Stimulated activated CD4-positive, alpha-beta T cell treated with anti-CD3 and anti-CD28 coated beads, Interleukin-4, amount 100 ng/mL, for 24 hours (primary cell): ENCODE measurements around the gene ANKDD1A.

Source experiments
- DNase-seq: peaks from one replicate; pipeline ENCODE4 v3.0.0-alpha.2; 2020

Gene ANKDD1A

DNA sequence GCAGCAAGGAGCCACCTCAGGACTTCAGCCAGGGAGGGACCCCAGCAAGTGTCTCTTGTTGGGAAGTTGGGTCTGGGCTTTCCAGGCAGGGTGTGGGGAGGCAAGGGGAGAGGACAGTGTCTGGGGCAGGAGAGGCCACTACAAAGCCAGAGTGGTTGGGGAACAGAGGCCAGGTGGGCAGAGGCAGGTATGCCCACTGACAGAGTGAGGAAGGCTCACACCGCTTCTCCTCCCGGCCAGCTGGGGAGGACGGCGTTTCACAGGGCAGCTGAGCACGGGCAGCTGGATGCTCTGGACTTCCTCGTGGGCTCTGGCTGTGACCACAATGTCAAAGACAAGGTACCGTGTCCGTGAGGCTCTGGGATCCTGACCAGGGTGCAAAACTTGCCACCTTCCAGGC, 15.0 kb downstream of the ANKDD1A start:
- no peak for DNase-seq

DNA sequence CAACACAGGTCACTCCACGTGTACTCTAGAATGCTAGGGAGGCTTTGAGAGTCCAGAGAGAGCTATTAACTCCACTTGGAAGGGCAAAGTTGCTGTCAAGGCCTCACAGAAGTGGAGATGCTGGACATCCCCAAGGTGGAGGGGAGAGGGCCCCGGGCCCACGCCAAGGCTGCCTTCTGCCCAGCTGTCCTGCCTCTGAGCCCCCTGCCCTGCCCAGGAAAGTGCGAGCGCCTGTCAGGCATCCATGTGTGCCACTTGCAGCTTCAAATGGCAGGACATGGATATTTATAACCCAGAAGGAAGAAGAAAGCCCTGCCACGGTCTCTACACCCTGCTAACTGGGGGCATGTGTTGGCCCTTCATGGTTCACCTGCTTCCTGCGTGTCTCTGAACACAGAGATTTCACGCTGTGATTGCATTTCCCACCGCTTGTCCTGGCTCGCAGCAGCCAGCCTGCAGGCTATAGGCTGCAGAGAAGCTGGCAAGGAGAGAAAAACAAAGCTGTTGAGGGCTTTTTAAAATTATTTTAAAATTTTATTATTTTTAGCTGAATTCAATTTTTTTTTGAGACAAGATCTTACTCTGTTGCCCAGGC, 17.0 kb downstream of the ANKDD1A start:
- no peak for DNase-seq

- DNase-seq, result no peak
Measured at GRCh38 chr15:64930019-64930652, 18.4 kb downstream of the ANKDD1A start.

DNA sequence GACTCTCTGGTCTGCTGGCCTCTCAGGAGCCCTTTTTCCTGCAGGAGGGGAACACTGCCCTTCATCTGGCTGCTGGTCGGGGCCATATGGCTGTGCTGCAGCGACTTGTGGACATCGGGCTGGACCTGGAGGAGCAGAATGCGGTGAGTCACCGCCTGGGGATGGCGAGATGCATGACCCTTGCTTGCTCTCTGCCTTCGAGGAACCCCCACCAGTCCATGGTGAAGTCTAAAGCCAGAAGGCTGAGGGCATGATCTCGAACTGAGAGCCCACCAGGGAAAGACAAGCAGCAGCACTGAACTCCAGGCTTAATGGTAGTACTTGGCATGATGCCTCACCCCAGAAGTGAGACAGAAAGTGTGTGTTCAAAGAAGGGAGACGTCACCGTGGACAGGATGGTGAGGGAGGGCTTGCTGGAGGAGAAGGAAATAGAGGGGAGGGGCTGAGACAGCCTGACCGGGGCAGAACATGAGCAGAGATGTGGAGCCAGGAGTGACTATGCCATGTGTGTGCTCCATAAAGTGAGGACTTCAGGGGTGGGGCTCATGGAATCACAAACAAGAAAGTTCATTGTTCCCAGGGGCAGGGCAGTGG, 19.2 kb downstream of the ANKDD1A start:
- DNase-seq, result no peak

DNA sequence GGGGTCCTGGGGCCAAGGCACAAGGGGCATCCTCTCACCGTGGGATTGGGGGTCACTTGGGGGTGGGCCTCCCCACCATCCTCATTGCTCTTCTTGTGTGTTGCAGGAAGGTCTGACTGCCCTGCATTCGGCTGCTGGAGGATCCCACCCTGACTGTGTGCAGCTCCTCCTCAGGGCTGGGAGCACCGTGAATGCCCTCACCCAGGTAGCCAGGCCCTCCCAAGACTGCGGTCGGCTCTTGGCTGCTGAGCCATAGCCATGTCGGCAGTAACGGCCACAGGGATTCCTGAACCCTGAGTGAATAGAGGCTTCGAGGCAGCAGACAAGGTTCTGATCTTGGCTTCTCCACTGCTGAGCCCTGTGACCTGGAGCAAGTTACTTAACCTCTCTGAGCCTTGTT, 19.7 kb downstream of the ANKDD1A start:
- DNase-seq, result no peak

DNA sequence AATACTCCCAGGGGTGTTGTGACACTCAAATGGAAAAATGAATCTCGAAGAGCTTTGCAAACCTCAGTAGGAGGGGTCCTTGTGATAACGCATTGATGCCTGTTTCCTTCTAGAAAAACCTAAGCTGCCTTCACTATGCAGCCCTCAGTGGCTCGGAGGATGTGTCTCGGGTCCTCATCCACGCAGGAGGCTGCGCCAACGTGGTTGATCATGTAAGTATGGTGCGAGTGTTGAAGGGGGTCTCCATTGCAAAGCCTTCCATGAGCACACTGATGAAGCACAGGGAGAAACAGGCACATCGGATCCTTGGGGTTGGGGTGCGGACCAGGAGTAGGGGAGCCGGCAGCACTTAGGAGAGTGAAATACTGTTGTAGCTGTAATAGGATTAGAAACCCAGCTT, 22.3 kb downstream of the ANKDD1A start:
- no peak for DNase-seq

DNA sequence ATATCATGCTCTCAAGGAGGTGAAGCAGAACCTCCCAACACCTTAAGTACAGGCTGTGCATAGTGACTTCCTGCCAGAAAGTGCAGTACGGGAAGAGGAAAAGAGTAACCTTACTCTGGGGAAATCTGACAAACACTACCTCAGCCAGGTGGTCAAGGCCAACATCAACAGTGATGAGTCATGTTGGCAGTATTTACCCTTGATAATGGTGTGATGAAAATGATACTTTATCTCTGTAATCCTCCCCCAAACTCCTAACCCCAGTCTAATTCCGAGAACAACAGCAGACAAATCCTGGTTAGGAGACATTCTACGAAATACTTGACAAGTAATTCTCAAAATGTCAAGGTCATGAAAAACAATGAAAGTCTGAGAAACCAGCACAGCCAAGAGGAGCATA, 26.5 kb downstream of the ANKDD1A start:
- no peak for DNase-seq

- no peak for DNase-seq
Measured at GRCh38 chr15:64942356-64942755, 30.7 kb downstream of the ANKDD1A start.

- no peak for DNase-seq
Measured at GRCh38 chr15:64943512-64944225, 32.0 kb downstream of the ANKDD1A start.

DNA sequence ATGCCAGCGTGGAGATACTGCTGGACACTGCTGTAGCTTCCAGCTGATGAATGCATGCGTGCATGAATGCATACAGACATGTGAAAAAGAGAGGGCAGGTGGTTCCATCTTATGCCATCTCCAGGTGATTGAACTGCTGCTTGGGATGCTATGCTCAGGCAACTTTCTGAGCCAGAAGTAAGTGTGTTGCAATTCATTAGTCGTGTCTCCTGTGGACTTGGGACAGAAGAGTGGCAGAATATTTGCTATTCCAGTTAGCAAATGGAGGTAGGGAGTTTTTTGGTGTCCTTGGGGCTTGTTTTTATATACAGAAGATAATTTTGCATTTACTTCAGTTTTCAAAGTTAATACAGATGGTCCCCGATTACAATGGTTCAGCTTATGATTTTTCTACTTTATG, 33.3 kb downstream of the ANKDD1A start:
- DNase-seq, result no peak

DNA sequence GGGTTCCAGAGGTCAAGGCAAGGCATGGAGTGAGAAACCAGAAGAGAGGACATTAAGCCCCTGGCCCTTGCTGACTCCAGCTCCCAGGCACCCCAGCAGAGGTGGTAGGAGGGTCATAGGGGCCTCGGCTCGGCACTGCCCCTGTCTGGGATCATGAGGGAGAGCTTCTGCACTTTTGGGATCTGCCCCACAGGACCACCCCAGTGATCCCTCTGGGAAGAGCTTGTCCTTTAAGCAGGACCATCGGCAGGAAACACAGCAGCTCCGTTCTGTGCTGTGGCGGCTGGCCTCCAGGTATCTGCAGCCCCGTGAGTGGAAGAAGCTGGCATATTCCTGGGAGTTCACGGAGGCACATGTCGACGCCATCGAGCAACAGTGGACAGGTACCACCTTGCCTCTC, 35.5 kb downstream of the ANKDD1A start:
- no peak for DNase-seq

DNA sequence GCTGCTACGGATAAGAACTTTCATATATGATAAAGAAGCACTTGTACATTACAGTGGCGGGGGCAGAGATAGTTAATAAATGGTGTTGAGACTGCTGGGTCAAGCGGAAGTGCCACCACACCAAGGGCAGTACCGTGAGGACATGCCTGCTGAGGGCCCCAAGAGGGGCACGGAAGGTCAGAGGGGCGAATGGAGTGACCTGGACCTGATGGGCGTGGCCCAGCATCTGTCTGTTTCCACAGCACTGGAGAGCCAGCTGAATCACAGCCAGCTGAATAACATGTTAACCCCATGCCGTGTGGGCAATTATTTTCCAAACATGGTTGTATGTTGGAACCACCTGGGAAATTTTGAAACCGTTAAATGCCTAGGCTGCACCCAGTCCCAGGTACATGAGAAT, 37.2 kb downstream of the ANKDD1A start:
- no peak for DNase-seq

GRCh38 chr15:64949383-64950186, 37.9 kb downstream of the ANKDD1A start:
- DNase-seq, result no peak

- DNase-seq, result no peak
Measured at GRCh38 chr15:64950888-64951287, 39.2 kb downstream of the ANKDD1A start.

GRCh38 chr15:64951777-64952418, 40.2 kb downstream of the ANKDD1A start:
- DNase-seq, result no peak

DNA sequence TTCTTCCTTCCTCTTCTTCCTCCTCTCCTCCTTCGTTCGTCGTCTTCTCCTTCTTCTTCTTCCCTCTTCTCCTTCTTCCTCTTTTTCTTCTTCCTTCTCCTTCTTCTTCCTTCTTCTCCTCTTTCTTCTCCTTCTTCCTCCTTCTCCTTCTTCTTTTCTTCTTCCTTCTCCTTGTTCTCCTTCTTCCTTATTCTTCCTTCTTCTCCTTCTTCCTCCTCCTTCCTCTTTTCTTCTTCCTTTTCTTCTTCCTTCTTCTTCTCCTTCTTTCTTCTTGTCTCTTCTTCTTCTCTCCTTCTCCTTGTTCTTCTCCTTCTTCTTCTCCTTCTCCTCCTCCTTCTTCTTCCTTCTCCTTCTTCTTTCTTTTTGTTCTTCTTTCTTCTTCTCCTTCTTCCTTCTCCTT, 42.7 kb downstream of the ANKDD1A start:
- DNase-seq, result no peak

- no peak for DNase-seq
Measured at GRCh38 chr15:64959128-64959527, 47.4 kb downstream of the ANKDD1A start.

DNA sequence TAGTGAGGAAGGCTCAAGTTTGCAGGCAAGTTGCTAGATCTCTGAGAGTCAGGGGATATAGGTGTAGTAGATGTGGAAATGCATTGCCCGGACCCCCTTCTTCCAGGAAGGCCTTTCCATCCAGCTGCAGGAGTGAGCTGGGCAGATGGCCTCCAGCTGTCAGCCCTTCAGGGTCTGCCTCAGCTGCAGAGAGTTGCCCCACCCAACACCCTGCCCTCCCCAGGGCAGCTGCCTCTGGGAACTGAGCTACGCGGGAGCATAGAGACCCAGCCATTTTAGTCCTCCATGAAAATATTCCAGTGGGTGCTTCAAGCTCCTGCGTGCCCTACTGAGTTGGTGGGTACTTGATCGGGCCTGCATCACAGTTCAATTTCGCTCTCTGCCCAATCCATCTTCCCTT, 48.5 kb downstream of the ANKDD1A start:
- DNase-seq, result no peak

DNA sequence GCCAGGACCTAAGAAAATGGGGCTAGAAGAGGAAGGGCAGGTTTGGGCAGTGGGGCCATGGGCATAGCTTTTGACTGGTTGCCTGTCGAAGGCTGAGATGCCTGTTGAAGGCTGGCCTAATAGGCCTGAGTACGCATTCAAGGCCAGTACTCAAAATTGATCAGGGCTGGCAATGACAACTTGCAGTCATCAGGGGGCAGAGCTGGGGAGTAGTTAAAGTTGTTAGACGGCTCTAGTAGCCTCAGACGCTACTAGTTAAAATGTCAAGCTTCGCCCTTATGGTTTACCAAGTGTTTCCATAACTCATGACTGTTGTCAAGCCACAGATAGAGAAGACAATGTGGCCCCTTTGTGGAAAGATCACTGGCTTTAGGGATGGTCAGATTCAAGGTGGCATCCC, 49.3 kb downstream of the ANKDD1A start:
- DNase-seq, result no peak

GRCh38 chr15:64969401-64969800, 57.7 kb downstream of the ANKDD1A start:
- no peak for DNase-seq

- no peak for DNase-seq
Measured at GRCh38 chr15:64970698-64971097, 59.0 kb downstream of the ANKDD1A start.

DNA sequence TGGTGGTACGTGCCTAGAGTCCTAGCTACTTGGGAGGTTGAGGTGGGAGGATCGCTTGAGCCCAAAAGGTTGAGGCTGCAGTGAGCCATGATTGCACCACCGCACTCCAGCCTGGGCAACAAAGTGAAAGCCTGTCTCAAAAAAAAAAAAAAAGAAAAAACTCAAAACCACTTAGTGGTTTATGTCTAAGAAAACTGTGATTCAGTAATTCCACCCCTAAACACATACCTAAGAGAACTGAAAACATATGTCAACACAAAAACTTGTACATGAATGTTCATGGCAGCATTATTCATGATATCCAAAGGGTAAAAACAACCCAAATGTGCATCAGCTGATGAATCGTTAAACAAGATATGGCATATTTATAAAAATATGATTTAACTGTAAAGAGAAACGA, 63.7 kb downstream of the ANKDD1A start:
- DNase-seq, result no peak

- no peak for DNase-seq
Measured at GRCh38 chr15:64979252-64979710, 67.6 kb downstream of the ANKDD1A start.
